NCI-H1092 (cell line): ENCODE data around the gene MDGA2.

Experiments
- DNase-seq: peaks from one replicate; lab custom pipeline; 2025; lab: John Stamatoyannopoulos, UW

Gene MDGA2

DNA sequence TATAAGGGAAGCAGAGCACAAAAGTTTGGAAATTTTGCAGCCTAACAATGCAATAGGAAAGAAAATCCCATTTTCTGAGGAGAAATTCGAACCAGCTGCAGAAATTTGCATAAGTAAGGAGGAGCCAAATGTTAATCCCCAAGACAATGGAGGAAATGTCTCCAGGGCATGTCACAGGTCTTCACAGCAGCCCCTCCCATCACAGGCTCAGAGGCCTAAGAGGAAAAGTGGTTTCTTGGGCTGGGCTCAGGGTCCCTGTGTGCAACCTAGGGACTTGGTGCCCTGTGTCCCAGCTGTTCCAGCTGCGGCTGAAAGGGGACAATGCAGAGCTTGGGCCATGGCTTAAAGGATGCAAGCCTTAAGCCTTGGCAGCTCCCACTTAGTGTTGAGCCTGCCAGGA, 190.0 kb downstream of the MDGA2 start:
- DNase-seq: no peak

DNA sequence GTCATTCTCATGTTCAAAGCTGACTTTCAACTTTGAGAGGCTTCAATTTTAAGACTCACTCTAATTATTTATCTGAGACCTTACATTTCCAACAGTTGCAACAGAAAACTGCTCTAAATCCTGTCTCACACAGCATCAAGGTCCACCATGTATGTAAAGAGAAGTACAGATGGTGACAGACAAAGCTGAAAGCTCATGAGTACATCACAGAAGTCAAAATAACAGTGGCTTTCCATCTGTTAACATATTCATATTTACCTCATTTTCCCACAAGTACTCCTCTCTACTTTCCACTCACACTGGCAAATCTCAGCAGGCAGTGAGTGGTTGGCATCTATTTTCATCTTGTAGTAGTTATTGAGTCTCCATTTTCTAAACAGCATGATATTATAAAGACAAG, 192.0 kb downstream of the MDGA2 start:
- DNase-seq: no peak

DNA sequence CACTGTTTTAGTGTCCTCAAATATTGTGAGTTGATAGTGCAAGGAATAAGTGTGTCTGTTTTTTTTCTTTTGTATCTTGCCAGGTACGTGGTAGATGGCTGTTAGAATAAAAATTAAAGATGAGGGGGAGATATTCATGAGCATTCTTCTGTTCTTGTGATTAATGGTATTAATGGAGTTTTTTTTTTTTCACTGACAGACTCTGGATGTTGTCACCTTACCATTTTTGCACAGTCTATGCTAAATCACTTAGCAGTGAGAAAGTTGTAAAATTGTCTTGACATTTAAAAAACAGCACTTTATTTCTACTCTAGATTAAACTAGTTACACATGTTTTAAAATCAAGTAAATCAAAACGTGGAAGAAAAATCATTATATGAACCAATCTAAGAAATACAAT, 204.3 kb downstream of the MDGA2 start:
- no peak for DNase-seq

DNA sequence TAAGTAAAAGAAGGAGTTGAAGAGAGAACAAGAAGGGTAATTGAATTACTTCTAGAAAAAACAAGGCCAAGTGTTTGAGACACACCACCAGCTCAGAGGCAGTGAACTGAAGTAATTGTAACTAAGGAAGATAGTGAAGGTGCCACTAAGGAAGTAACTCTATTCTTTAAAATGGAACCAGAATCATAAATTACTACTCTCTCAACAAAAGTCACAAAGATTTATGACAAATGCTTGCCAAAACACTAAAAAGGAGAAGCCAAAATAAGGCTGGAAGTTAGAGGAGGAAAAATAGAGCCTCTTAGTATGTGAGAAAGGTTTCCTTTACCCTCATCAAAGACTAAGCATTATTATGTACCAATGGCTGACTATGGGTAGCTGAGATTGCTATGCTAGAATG, 208.5 kb downstream of the MDGA2 start:
- DNase-seq: no peak

DNA sequence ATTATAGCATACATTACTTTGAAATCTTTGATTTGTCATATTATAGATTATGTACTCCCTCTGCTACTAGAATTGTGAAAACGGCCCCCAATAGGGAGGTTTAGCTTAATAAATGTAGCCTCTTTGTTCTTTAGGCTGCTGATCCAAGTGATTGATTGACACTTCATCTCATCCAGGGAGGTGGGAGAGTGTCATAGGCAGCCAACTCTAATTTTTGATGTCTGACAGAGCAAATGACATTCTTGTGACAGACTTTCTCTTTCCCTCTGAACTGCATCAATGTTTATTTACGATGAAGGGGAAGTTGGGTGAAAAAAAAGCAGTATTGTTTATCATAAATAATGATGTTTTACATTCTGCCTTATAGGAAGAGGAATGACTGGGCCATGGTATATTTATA, 221.4 kb downstream of the MDGA2 start:
- no peak for DNase-seq

DNA sequence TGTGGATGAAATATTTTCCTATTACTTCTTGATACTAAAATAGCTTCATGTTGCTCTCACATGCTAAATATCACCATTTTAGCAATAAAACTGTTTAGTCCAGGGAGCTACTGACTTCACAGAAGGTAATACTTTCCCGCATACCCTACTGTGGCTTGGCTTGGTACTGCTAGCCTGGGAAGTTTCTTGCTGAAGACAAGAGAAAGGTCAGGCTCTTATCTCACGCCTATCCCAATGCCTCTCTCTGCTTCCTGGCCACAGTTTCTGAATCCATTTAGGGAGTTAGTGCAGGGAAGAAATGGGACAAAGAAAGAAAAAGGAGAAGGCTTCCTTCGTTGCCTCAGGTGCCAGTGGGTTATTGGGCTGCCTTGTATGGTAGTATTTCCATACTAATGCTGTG, 228.3 kb downstream of the MDGA2 start:
- DNase-seq: no peak

DNA sequence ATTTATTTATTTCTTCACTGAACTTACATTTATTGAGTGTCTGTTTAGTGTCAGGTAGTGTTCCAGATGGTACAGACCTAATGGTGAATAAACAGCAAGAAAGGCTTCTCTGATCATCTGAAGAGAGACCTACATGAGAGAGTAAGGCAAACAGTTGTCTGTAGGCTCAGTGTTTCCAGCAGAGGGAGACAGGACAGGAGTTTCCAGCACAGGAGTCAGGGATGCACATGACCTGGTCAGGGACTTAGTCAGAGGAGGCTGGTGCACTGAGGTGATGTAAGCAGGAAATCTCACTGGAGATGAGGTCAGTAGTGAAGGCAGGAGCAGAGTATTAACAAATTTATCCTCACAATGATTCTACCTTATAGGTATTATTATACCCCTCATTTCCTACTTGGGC, 233.2 kb downstream of the MDGA2 start:
- no peak for DNase-seq

DNA sequence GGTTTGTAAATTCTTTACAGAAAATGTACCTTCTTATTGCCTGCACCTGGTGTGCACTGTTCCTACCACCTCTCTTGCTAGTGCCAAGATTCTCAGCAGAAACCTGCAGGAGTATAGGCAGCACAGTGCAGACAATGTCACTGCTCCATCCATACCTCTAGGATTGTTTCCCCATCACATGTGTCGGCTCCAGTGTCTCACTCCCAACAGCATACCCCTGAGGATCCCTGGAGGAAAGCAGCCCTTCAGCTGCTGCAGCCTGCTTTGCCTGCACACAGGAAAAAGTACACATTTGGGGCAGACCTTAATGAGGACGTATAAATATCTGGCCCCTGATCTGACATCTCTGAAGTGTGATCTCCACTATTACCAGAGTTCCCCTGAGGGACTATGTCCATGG, 235.5 kb downstream of the MDGA2 start:
- DNase-seq: no peak

DNA sequence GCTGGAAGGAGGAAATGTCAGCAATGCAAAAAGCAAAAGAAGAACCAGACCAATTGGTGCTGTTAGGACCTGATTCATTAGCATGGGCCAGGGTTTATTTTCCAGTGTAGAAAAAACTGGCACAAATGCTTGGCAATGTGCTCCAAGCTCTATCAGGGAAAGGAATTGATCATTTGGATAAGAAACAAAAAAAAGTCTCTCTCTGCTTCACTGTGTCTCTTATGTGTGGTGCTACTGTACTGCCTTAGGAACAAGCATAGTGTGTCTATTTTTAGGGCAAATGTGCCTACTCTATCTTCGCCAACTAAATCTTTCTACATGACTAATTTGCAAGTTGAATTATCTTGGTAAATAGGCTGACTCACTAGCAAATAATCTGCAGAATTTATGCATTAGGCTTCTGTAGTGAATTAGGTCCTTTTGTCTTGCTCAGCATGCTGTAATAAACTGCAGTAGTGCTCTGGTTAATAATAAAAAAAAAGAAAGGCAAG, 236.7 kb downstream of the MDGA2 start:
- no peak for DNase-seq

DNA sequence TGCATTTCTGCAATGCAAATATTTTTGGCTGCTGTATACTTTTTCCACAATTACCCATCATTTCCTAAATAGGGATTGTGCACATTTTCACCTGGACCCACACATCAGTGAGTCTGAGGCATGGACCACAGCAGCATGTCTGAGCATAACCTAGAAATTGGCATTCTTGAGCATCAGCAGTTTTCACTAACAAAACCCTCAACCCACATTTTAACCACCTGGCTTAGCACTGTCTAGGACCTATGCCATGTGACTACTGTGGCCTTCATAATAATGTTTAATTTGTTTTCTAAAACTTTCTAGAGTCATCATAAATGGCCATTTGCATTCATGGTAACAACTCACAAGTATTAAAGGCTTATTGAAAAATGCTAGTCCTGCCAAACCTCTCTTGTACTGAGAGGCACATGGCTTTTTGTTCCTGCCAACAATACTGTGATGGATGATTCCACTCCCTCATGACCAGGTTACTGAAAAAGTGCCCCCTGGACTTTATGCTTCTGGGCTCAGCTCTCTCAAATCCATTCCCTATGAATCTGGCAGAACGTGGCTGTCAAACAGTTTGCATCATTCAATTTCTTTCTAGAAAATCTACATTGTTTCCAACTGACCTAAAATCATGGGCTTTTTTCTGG, 240.0 kb downstream of the MDGA2 start:
- no peak for DNase-seq

DNA sequence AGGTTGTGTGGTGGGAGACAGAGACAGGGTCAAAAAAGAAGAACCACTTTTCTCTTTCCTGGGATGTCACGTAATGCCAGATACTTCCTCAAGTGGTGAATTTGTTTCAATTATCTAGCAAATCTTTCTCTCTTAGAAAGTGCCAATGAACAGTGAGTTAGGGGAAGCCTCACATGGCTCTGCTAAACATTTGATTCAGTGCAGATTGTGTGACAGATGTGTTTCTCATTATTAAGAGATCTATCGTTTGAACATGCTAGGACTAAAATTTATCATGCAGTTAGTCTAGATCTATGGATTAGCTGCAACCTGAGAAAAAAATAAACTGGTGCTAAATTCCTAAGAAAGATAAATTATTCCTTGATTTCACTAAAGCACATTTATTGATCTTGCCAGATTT, 247.8 kb downstream of the MDGA2 start:
- no peak for DNase-seq

DNA sequence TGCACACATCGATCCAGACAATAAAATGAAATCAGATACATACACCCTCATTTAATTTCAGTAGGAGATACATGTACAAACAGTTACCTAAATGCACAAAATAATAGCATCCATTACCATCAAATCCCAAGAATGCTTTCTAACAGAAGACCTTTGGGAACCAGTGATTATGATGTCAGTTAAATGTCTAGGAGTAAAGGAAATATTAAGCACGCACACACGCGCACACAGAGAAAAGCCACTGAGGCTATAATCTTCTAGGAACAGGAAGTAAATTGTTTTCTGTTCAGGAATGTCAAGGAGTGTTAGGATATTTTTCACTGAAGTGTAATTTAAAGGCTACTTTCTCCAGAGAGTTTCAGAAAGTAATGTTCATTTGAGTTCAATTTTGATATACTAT, 250.1 kb downstream of the MDGA2 start:
- no peak for DNase-seq

DNA sequence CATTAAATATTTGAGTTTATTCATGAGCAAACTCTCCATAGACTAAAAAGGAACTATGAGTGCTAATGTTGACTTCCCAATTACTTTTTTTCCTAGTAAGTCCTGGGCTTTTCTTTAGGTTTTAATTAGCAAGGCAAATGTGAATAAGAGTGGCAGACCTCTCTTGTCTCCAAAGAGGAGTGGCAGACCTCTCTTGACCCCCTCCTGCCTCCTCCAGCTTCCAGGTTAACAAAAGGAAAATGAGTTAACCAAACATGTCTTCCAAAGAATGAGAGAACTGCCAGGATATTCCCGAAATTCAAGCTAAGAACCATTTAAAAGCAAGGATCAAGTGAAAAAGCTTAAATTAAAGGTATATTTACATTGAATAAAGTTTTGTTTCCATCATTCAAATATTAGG, 253.2 kb downstream of the MDGA2 start:
- DNase-seq: no peak

DNA sequence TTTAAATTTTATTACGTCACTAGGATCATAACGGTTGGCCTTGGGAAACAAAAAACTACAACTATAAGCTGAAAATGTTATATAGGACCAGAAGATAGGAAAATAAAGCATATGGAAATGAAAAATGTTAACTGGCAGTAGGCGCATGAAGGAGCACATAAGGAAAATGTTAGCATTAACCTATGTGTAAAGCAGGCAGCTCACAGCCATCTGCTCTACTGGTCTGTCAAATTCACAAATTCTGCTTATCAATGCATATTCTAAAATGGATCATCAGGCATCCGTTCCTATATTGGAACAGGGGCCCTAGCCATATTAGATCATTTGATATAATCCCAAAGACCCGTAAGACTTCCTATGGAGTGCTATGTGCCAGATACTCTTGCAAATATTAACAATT, 263.9 kb downstream of the MDGA2 start:
- DNase-seq: no peak

DNA sequence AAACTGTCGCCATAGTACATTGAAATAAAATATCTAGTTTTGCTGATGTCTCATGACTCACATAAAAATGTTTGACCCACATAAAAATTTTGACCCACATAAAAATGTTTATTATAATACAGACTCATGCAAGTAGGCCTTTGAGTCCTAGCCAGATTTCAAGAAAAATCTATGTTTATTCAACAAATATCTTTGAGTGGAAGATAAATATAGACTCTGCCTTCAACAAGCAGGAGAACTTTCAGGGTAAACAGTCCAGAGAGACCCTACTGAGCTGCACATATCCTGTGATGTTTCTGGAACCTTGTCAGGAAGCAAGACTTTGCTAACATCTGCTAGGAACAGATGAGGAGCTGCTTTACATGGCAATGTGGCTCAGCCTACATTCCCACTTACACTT, 283.1 kb downstream of the MDGA2 start:
- DNase-seq: no peak

DNA sequence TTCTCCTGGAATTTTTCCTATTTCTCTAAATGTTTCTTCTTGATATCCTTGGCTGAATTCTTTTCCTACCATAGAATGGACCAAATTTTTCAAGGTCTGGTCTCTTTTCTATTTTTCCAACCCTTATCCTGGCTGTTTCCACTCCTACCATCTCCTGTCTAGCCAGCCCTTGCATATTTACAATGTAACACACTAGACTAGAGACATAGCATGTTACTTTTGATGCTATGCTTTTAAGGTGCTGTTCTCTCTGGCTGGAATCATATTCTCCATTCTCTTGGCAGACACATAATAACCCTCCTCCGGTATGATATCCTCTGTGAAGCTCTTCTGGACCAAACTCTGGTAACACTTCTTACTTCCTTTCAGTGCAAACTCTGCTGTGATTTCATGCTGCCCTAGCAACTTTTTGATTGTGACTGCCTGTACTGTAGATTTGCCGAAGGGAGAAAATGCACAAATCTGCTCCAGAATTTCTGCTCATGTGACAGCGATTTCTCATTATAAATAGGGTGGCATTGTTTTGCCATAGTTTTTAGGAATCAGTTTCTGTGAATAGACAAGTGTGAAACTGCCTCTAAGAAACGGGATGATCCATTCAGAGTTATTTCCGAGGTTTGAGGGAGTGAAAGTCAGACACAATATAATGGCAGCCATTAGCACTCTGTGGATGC, 284.4 kb downstream of the MDGA2 start:
- no peak for DNase-seq

DNA sequence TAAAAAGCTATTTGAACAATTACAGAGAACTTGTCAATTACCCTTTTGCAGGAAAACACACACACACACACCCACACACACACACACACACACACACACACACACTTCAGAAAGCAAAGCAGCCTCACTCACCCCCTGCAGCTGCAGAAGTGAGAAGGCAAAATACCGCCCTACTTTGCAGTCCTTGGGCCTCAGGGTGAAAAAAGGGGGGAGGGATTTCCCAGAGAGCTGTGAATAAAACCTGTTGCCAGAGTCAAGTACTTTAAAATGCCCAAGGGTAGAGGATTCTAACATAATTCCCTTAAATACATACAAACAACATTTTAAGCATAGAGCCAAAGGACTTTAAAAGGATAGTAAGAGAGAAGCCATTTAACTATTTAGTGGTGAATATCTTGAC, 285.9 kb downstream of the MDGA2 start:
- DNase-seq: no peak

DNA sequence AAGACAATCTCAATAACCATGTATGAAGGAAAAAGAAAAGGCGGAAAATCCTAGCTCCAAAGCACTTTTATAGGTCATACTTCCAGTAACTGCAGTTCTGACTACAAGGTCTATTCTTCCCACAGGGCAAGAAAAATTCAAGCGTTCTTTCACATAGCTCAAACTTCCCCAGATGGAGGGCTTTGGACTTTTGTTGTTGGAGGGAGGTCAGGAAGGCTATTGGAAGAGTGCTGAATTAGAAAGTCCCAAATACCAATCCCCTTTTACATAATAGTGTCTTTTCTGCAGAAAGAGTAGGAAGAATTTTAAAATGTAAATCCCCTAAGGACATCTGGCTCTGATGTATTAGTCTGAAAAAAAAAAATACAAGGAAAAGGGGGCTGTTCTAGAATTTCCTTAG, 309.4 kb downstream of the MDGA2 start:
- DNase-seq: no peak

DNA sequence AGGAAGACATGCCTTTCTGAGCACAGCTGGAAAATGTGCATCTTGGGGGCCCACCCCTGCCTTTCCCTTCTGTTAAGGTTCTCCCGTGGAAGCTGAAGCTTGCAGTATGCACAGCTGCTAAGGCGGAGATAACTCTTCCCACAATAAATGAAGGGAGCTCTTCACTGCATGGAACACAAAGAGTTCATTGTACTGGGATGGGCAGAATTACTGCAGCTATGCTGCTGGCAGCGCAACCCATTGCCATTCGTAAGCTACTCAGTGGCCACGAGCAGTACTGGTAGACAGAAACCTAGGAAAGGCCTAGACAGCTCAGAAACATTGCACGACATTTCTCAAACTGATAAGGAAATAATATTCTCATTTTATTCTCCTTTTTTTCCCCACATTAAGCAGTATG, 310.2 kb downstream of the MDGA2 start:
- no peak for DNase-seq

DNA sequence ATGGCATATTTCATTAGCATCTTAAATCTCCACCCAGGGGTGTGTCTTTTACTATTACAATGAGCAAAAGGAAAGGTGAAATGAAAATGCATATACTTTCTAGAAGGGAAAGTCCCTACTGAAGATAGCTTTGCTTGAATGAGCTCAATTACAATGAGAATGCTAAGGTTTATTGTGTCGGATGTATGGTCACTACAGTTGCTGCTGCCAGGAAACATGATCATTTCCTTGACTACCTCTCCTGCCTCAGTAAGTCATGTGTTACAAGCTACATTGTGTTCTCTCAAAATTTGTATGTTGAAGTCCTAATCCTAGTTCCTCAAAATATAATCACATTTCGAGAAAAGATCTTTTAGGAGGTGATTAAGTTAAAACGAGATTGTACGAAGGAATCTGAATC, 322.2 kb downstream of the MDGA2 start:
- DNase-seq: no peak

DNA sequence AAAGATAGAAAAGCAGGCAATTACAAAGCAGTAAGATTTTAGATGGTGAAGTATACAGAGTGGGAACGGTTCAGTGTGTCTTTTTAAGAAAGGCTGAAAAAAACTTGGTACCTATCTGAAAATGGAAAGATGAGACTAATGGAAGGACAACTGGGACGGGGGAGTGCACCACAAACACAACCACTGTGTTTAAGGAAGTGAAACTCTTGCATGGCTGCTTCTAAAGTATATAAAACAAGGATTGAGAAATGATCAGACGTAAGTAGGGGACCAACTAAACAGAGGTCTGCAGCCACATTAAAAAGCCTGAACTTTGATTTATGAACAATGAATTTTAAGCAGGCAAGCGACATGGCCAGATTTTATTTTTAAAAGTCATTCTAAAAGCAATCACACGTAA, 328.6 kb downstream of the MDGA2 start:
- DNase-seq: no peak

DNA sequence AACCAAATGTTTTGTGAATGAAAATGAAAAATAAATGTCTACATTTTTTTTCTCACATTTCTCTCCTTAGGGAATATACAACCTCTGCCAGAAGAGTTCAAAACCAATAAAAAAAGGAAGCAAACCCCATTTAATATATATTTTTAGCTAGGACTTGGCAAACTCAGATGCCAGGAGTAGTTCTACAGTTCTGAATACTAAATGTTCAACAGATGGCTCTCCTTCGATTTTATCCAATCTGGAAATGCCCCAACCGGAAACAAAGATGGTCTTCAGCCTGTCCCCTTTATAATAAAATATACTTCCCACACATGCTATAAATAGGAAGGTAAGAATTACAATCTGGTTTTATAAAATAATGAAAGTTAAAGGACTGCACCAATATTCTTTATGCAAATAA, 330.4 kb downstream of the MDGA2 start:
- DNase-seq: no peak

DNA sequence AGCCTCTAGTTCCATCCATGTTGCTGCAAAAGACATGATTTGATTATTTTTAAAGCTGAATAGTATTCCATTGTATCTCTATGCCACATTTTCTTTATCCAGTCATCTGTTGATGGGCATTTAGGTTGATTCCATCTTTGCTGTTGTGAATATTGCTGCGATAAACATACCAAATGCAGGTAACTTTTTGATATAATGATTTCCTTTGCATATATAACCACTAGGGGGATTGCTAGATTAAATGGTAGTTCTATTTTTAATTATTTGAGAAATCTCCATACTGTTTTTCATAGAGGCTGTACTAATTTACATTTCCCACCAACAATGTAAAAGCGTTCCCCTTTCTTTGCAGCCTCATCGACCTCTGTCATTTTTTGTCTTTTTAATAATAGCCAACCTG, 342.5 kb downstream of the MDGA2 start:
- DNase-seq: no peak

DNA sequence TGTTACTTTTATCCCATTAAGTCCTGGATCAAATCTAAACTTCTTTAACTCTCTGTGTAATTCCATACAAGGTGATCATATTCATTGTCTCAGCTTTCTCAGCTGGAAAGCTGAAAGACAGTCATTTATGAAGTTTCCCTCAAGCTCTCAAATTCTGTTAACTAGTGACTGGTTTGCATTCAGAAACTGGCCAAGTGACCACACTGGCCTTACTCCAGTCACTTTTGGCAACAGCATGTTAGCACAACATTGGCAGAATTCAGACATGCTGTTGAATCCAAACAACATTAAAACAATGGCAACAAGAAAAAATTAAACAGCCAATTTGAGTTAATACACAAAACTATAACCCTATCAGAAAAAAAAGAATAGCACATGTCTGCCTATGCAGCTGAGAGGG, 343.3 kb downstream of the MDGA2 start:
- DNase-seq: no peak
